Measurements from ENCODE around the gene BTG3.

DNA sequence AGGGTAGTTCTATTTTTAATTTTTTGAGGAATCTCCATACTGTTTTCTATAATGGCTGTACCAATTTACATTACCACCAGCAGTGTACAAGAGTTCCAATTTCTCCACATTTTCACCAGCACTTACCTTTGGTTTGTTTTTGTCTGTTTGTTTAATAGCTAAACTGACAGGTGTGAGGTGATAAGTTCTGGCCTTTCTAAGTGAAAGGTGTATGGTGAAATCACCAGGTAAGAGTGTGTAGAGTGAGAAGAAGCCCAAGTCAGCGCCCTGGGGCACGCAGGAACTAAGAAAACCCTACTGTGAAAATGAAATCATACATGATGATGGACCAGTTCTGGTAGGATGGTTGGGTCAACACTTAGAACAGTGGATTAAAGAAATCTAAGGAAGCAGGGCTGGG lies 34.5 kb downstream of the BTG3 start:
- TF ChIP-seq, protein P1, sequence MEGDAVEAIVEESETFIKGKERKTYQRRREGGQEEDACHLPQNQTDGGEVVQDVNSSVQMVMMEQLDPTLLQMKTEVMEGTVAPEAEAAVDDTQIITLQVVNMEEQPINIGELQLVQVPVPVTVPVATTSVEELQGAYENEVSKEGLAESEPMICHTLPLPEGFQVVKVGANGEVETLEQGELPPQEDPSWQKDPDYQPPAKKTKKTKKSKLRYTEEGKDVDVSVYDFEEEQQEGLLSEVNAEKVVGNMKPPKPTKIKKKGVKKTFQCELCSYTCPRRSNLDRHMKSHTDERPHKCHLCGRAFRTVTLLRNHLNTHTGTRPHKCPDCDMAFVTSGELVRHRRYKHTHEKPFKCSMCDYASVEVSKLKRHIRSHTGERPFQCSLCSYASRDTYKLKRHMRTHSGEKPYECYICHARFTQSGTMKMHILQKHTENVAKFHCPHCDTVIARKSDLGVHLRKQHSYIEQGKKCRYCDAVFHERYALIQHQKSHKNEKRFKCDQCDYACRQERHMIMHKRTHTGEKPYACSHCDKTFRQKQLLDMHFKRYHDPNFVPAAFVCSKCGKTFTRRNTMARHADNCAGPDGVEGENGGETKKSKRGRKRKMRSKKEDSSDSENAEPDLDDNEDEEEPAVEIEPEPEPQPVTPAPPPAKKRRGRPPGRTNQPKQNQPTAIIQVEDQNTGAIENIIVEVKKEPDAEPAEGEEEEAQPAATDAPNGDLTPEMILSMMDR (IDR thresholded peaks at IDR 0.05), result no peak
- TF ChIP-seq EP300 (IDR thresholded peaks at IDR 0.05) (no peak), POLR2A (IDR thresholded peaks at IDR 0.05) (no peak)
